ENCODE results near the gene TADA3. TPM values are rescaled to one million over a fixed set of nuclear protein-coding genes. Genes with fewer than 3 reads are reported as not detected.

Gene TADA3
- total and polyA plus RNA-seq, 9 of the 15 experiments (the other 6 are each of a cell fraction or from before 2014, with no cell fraction given), result 4.1 to 110 (median 74.8) TPM

GRCh38 chr3:9792405-9793160 is at the start of gene TADA3, which contains the start of gene ARPC4 (continued):
- no peak for TF ChIP-seq RERE (CRISPR knock-in tag; IDR thresholded peaks at IDR 0.05; ENCODE audit: borderline replicate concordance)
- TF ChIP-seq FOXP4 (CRISPR knock-in tag; IDR thresholded peaks at IDR 0.05; ENCODE audit: borderline replicate concordance), result no peak
- TF ChIP-seq PHF8 (IDR thresholded peaks at IDR 0.05; ENCODE audit: borderline replicate concordance, low read length), result peak; percentile 93
- peak; percentile 88 for TF ChIP-seq ZBTB40 (IDR thresholded peaks at IDR 0.05)
- TF ChIP-seq ZBTB40 (CRISPR knock-in tag; IDR thresholded peaks at IDR 0.05), result no peak
- TF ChIP-seq ATF7 (IDR thresholded peaks at IDR 0.05), result peak; percentile 100
- 0 out of 2 replicates have a peak, but pooled peaks have one; percentile 28 for TF ChIP-seq HOMEZ (CRISPR knock-in tag; IDR thresholded peaks at IDR 0.05)

Measured in K562 (cell line).